Stimulated activated naive CD8-positive, alpha-beta T cell treated with anti-CD3 and anti-CD28 coated beads, Interleukin-15, amount 100 ng/mL, for 72 hours (primary cell): ENCODE data around the gene MAGI1.

Experiments
- ATAC-seq: fragments of 150-1000 bp; cut with Tn5 transposase; 2 replicates; pipeline ENCODE4 v1.10.0; 2021; ENCODE audit warnings: mild to moderate bottlenecking, moderate library complexity
- DNase-seq, 2 donors: peaks; one replicate each; pipeline ENCODE4 v3.0.0; 2021 to 2022
- H3K27ac Mint-ChIP-seq, 2 donors: one replicate each; pipeline ENCODE4 v1.8.0; 2022; ENCODE audit warnings: mild to moderate bottlenecking in 2 of 2, mixed read lengths in 2 of 2, moderate library complexity in 2 of 2
- H3K27me3 Mint-ChIP-seq: one replicate; pipeline ENCODE4 v1.8.0; 2022; ENCODE audit warnings: mixed read lengths
- H3K4me1 Mint-ChIP-seq: one replicate; pipeline ENCODE4 v1.8.0; 2022; ENCODE audit warnings: mild to moderate bottlenecking, mixed read lengths
- H3K4me3 Mint-ChIP-seq, 2 donors: one replicate each; pipeline ENCODE4 v1.8.0; 2022; ENCODE audit warnings: mild to moderate bottlenecking in 2 of 2, mixed read lengths in 2 of 2, moderate library complexity in 1 of 2
- H3K9me3 Mint-ChIP-seq, 2 donors: one replicate each; pipeline ENCODE4 v1.8.0; 2022; ENCODE audit warnings: mixed read lengths in 2 of 2

The MAGI1 gene

DNA sequence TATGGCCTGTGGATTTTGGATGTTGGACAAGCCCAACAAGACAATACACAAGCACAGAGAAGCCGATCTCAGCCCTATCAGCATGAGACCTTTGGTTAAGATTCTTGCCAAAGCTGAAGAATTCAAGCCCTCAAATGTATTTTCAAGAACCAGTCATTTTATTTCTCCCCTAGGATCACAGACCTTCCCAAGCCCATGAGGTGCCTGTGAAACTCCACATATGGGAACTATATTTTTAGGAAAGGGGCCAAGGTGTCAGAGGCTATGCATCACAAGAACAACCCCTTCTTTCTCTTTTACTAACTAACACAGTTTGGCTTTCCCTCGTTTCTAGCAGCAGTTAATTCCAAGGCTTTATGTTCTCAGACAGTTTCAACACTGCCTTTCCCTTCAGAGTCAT, 364.5 kb downstream of the MAGI1 start:
- Mint-ChIP-seq H3K4me3 (no peak overlapping the region), H3K27ac (no peak overlapping the region), H3K9me3 (no peaks in the 10 kb centered on the region), H3K27me3 (no peaks in the 10 kb centered on the region), H3K4me1 (no peaks in the 10 kb centered on the region)
- no peak for DNase-seq
- ATAC-seq, result no peak

DNA sequence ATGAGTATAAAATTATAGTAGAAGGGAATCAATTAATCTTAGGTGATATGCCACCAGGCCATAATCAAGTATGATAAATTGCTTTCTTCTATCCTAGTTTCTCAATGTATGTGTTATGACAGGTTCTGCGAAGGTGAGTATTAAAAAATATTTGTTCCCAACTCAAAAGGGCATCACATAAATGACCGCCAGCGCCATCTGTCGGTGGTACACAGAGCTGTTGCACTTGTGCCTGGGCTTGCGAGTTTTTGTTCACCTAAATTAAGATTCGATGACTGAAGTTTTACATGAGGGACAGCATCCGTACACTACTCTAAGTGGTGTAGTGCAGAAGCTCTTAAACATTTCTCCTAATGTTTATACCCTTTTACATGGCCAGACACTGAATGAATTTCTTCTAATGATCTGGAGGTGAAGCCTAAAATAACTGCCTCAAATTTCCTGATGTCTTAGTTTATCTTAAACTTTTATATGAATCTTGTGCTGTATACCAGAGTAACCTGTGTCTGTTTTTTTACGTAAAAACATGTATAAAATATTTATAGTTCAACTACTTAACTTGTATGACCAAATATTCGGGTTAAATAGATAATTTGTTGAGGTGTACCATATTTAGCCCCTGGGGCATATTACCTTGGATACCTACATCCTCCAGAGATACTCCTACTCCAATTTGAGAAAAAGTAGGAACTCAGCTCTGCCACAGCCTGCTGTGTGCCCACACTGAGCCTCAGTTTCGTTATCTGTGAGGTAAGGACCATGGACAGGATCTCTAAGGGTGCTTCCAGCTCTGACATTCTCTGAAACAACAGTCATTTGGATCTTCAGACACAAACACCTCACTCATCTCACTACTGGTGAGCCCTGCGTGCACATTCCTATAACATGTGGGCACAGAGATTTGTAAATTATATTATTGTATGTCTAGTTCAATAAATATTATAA, 365.6 kb downstream of the MAGI1 start:
- Mint-ChIP-seq H3K4me3 (no peak overlapping the region), H3K27me3 (no peaks in the 10 kb centered on the region), H3K27ac (no peak overlapping the region), H3K9me3 (no peaks in the 10 kb centered on the region), H3K4me1 (no peaks in the 10 kb centered on the region)
- ATAC-seq, result no peak
- peak; percentile 1 to 8 for DNase-seq

DNA sequence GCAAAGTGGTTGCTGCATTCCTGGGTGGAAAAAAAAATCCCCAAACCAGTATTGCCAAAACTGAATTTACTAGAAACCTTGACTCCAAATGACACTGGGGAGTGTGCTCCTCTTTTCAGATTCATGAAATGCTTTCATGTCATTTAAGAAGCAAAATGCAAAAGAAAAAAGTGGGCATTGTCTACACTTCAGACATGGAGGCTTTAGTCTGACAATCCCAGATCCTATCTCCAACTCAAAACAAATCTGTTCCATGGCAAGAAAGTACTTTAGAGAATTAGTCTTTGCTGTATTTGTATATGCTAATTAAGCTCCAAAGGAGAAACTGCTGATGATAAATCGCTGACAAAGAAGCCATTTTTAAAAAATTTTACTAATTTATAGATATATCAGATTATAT, 366.7 kb downstream of the MAGI1 start:
- Mint-ChIP-seq H3K27ac (no peak overlapping the region), H3K4me1 (no peaks in the 10 kb centered on the region), H3K4me3 (no peak overlapping the region), H3K9me3 (no peaks in the 10 kb centered on the region), H3K27me3 (no peaks in the 10 kb centered on the region)
- no peak for ATAC-seq
- no peak for DNase-seq

DNA sequence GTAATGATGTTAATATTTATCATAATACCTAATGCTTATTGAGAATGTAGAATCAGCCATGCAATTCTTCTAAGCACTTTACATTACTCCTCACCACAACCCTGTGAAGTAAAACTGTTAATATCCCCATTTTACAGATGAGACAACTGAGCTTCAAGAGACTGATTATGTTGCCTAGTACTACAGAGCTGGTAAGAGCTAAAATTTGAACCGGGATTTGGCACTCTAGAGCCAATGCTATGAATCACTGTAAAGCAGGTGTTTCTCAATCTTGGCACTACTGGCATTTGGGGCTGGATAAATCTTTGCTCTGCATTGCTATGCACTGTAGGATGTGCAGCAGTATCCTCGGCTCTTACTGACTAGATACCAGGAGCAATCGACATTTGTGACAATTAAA, 367.7 kb downstream of the MAGI1 start:
- H3K9me3 Mint-ChIP-seq, result no peaks in the 10 kb centered on the region
- H3K27ac Mint-ChIP-seq, result no peak overlapping the region
- no peak for DNase-seq
- no peak for ATAC-seq
- H3K4me3 Mint-ChIP-seq, result no peak overlapping the region
- H3K4me1 Mint-ChIP-seq, result no peaks in the 10 kb centered on the region
- no peaks in the 10 kb centered on the region for H3K27me3 Mint-ChIP-seq

DNA sequence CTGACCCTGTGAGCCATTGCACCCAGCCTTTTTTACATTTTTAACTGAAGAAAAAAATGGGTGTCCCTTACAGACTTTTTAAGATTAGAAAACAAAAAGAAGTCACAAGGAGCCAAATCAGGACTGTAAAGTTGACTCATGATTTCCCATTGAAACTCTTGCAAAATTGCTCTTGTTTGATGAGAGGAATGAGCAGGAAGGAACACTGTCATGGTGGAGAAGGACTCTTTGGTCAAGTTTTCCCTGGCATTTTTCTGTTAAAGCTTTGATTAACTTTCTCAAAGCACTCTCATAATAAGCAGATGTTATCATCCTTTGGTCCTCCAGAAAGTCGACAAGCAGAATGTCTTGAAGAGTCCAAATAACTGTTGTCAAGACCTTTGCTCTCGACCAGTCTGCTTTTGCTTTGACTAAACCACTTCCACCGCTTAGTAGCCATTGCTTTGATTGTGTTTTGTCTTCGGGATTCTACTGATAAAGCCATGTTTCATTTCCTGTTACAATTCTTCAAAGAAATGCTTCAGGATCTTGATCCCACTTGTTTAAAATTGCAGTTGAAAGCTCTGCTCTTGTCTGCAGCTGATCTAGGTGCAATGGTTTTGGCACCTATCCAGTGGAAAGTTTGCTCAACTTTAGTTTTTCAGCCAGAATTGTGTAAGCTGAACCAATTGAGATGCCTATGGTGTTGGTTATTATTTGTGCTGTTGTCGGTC, 369.4 kb downstream of the MAGI1 start:
- Mint-ChIP-seq H3K4me3 (no peak overlapping the region), H3K27me3 (no peaks in the 10 kb centered on the region), H3K4me1 (no peaks in the 10 kb centered on the region), H3K9me3 (no peaks in the 10 kb centered on the region), H3K27ac (no peak overlapping the region)
- no peak for DNase-seq
- ATAC-seq, result no peak

DNA sequence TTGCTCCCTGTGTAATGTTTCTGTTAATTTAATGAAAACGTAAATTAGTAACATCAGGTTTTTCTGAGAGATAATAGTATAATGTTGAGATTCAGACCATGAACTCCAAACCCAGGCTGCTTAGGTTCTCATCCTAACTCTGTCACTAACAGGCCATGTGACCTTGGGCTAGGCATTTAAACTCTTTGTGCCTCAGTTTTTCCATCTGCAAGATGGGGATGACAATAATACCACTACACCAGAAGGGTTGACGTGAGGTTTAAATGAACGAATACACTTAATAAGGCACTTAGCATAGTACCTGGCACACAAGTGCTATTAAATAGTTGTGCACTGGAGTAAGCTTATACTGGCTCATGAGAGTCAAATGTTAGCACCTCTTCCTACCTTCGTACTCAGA, 370.8 kb downstream of the MAGI1 start:
- no peak overlapping the region for H3K4me3 Mint-ChIP-seq
- H3K27me3 Mint-ChIP-seq, result no peaks in the 10 kb centered on the region
- H3K27ac Mint-ChIP-seq, result no peak overlapping the region
- no peak for ATAC-seq
- no peaks in the 10 kb centered on the region for H3K9me3 Mint-ChIP-seq
- H3K4me1 Mint-ChIP-seq, result no peaks in the 10 kb centered on the region
- no peak for DNase-seq

DNA sequence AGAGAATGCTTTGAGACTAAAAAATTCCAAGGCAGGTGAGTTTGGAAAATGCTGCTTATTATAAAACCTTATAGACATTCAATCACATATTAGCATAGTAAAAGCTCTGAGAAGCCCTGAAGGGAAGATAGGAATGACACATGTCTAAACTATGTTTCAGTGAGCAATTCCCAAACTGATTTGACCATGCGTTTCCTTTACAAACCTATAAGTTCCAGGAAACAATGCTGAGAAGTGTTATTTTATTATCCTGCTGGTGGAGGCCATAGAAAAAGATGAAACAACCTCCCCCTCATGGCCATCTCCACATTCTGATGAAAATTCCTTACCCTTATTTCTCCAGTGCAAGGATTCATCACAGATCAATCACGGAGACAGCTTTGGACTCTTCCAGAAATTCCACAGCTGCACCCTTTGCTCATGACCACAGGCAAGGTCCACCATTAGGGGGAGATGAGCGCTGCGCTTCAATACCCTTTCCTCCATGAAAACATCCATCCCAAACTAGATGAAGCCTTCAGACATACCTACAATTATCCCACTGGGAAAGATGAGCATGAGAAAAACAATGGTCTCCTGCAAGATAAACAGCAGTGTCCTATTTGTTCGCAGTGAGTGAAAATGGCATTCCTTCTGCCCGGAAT, 372.1 kb downstream of the MAGI1 start:
- H3K9me3 Mint-ChIP-seq, result no peaks in the 10 kb centered on the region
- DNase-seq (no peak), ATAC-seq (no peak)
- no peak overlapping the region for H3K27ac Mint-ChIP-seq
- H3K4me3 Mint-ChIP-seq, result no peak overlapping the region
- no peaks in the 10 kb centered on the region for H3K4me1 Mint-ChIP-seq
- no peaks in the 10 kb centered on the region for H3K27me3 Mint-ChIP-seq

DNA sequence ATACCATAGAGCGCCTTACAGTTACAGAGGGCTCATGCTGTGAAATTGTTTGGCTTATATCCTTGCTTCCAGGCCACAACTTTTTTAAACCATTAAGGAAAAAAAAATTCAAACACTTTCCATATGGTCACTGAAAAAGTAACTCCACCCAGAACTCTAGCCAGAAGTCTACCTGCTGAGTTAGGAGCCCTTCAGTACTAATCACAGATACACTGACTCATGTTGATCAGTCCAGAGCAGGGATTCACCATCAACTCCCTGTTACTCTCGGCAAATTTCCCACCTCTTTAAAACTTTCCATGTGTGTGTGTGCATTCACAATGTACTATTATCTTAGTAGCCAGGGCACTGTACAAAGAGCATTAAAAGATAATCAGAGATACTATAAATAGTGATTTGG, 372.8 kb downstream of the MAGI1 start:
- DNase-seq (no peak), ATAC-seq (no peak)
- Mint-ChIP-seq H3K27me3 (no peaks in the 10 kb centered on the region), H3K9me3 (no peaks in the 10 kb centered on the region), H3K27ac (no peak overlapping the region), H3K4me3 (no peak overlapping the region), H3K4me1 (no peaks in the 10 kb centered on the region)

DNA sequence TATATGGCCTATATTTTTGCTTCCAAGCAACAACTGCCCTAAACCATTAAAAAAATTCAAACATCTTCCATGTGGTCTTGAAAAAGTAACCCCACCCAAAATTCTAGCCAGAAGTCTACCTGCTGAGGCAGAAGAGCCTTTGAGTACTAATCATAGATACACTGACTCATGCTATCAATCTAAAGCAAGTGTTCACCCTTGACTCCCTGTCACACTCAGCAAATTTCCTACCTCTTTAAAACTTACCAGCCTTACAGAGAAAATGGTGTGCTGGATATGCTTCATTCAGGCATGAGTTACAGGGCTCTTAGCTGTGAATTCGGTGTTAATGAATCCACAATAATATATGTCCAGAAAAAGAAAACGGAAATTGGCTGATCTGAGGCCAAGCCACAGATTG, 373.8 kb downstream of the MAGI1 start:
- Mint-ChIP-seq H3K4me3 (no peak overlapping the region), H3K4me1 (no peaks in the 10 kb centered on the region), H3K27ac (no peak overlapping the region), H3K9me3 (no peaks in the 10 kb centered on the region), H3K27me3 (no peaks in the 10 kb centered on the region)
- no peak for DNase-seq
- no peak for ATAC-seq

DNA sequence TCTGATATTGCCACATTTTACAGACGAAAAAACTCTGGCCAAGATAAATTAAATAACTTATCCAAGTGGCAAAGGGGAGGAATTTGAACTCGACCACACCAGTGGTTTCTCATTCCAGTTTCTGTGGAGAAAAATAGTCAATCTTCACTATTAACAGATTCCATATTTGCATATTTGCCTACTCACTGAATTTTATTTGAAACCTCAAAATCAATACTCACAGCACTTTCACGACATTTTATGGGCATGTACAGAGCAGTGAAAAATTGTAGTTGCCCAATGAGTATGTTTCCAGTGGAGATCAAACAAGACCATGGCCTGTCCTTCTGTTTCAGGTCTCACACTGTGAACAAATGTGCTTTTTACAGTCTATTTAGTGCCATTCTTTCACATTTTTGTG, 374.3 kb downstream of the MAGI1 start:
- Mint-ChIP-seq H3K27me3 (no peaks in the 10 kb centered on the region), H3K9me3 (no peaks in the 10 kb centered on the region), H3K4me3 (no peak overlapping the region), H3K4me1 (no peaks in the 10 kb centered on the region), H3K27ac (no peak overlapping the region)
- DNase-seq (no peak), ATAC-seq (no peak)

DNA sequence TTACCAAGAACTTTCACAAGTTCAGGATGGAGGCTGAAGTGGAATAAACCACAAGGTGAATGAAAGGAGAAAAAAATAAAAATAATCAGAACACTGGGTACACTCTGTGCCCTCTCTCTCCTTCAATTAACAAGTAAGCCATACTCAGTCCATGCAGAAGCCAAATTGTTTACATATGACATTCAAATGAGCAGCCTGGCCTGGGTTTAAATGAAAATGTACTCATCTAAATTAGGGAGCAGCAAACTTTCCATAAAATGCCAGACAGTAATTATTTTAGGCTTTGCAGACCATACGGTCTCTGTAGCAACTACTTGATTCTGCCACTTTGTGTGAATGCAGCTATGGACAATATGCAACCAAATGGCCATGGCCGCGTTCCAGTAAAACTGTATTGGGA, 376.6 kb downstream of the MAGI1 start:
- H3K27ac Mint-ChIP-seq, result no peak overlapping the region
- H3K4me3 Mint-ChIP-seq, result no peak overlapping the region
- no peaks in the 10 kb centered on the region for H3K4me1 Mint-ChIP-seq
- no peaks in the 10 kb centered on the region for H3K27me3 Mint-ChIP-seq
- H3K9me3 Mint-ChIP-seq, result no peaks in the 10 kb centered on the region
- ATAC-seq (no peak), DNase-seq (no peak)

DNA sequence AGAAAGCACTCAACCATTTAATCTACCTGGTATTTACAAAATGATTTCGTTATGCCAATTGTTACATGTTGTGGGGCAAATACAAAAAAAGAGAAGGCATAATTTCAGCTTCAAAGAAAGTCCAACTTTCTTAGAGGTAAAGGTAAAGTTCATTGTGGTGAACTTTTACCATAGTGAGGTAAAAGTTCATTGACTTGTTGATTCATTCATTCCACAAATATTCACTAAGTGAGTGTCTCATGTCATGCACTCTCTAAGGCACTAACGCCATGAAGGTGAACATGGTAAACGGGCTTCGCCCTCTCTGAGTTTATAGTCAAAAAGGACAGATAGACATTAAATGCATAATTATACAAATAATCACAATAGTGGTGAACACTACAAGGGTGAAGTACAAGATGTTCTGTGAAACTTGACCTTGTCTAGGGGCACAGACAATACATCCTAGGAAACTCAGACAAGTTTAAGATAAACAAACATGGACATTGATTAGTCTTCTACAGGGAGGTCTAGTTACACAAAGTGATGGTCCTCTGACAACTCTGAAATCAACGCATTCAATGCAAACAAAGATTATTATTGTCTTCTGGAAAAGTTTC, 378.6 kb downstream of the MAGI1 start:
- ATAC-seq, result no peak
- no peak overlapping the region for H3K27ac Mint-ChIP-seq

DNA sequence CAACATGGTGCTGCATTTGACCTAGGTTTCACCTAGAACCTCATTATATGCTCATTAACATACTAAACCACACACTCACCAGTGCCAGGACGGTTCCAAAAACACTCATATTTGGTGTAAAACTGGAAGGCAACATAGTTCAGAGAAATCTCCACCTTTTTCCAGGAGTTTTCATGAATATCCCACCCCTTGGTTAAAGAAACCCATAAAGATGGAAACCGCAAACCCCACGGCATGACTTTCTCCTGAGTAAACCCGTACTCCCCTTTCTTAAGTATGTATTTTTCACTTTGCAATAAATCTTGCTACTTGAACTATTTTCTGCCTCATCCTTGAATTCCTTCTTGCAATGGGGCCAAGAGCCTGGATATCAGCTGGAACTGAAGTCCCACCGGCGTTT, 379.3 kb downstream of the MAGI1 start:
- Mint-ChIP-seq H3K4me3 (no peak overlapping the region), H3K4me1 (no peaks in the 10 kb centered on the region), H3K27me3 (no peaks in the 10 kb centered on the region), H3K27ac (no peak overlapping the region), H3K9me3 (no peaks in the 10 kb centered on the region)
- ATAC-seq, result no peak
- DNase-seq, result no peak

More for the DNA sequence above, 378.6 kb downstream of the MAGI1 start:
- H3K4me3 Mint-ChIP-seq, result no peak overlapping the region
- no peaks in the 10 kb centered on the region for H3K9me3 Mint-ChIP-seq
- no peak for DNase-seq
- H3K4me1 Mint-ChIP-seq, result no peaks in the 10 kb centered on the region
- no peaks in the 10 kb centered on the region for H3K27me3 Mint-ChIP-seq

DNA sequence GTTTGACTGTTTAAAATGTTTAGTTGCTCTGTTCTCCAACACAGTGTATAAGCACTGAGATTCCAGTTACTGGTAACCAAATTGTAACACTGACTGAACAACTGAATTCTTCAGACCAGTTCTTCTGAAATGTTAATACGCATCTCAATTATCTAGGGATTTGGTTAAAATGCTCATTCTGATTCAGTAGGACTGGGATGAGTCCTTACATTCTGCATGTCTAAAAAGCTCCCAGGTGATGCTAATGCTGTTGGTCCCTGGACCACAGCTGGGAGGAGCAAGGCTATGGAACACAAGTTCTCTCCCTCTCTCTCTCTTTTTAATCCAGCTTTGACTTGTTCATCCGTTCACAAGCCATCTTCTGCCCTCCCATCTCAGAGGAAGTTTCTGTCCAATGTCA, 380.3 kb downstream of the MAGI1 start:
- Mint-ChIP-seq H3K27ac (no peak overlapping the region), H3K4me3 (no peak overlapping the region), H3K4me1 (no peaks in the 10 kb centered on the region), H3K27me3 (no peaks in the 10 kb centered on the region), H3K9me3 (no peaks in the 10 kb centered on the region)
- no peak for DNase-seq
- ATAC-seq, result no peak

DNA sequence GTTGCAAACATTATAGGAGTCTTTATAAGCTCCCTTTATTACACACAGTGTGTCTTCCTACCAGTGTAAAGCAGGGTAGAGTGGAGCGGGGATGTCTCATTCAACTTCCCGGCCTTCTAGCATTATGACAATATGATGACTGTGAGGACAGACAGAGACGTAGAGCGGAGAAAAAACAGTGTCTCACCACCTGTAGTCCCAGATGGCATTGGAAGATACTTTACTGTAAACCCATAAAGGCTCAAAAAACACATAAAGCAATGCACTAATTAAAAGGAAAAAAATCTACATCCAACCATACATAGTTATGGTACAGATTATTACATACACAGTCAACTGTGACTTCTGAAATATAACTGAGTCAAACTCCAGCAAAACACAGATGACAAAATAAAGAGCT, 383.7 kb downstream of the MAGI1 start:
- H3K27ac Mint-ChIP-seq, result no peak overlapping the region
- no peaks in the 10 kb centered on the region for H3K4me1 Mint-ChIP-seq
- H3K4me3 Mint-ChIP-seq, result no peak overlapping the region

DNA sequence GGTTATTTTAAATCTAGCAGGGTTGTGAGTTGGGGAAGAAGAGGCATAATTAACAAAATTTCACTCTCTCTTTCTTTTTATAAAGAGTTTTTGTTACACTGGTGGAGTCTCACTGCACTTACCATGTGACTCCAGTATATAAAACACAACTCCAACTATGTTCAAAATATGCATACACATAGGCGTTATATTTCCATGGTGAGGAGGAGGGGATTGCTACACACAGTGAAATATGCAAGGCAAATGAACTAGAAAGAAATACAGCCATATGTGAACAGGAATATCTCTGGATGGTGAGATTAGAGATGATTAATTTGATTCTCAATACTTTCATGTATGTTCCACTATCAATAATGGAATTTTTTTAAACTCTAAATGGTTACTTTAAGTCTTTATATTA, 385.0 kb downstream of the MAGI1 start:
- Mint-ChIP-seq H3K27ac (no peak overlapping the region), H3K4me1 (no peaks in the 10 kb centered on the region), H3K4me3 (no peak overlapping the region), H3K9me3 (peaks cover 9 to 11% of the 10 kb centered on the region in 2 donors), H3K27me3 (no peaks in the 10 kb centered on the region)
- DNase-seq (no peak), ATAC-seq (no peak)

More for the DNA sequence above, 383.7 kb downstream of the MAGI1 start:
- no peak for ATAC-seq
- Mint-ChIP-seq H3K27me3 (no peaks in the 10 kb centered on the region), H3K9me3 (peaks cover 9 to 11% of the 10 kb centered on the region in 2 donors)
- DNase-seq, result no peak
